Liver (tissue), 9 donors: Measurements from ENCODE around the gene RASL10B. TPM values are rescaled to one million over a fixed set of nuclear protein-coding genes. Genes with fewer than 3 reads are reported as not detected.

Source experiments
- DNase-seq: peaks from one replicate; pipeline ENCODE4 v3.0.0-alpha.2; 2017; ENCODE audit warnings: low spot score
- H3K27ac ChIP-seq, 2 donors: one replicate each; pipeline ENCODE4 v1.7.0; 2013; ENCODE audit warnings: inconsistent platforms in 2 of 2, low read length in 2 of 2, control low read depth in 1 of 2, low read depth in 1 of 2, mild to moderate bottlenecking in 1 of 2
- H3K27me3 ChIP-seq, 4 donors: one replicate each; pipeline versions ENCODE4 v1.6.1 to v1.7.0; 2013; ENCODE audit warnings: low read length in 3 of 4, inconsistent platforms in 1 of 4, mild to moderate bottlenecking in 1 of 4, moderate library complexity in 1 of 4; ENCODE audit not compliant: control insufficient read depth in 4 of 4, insufficient read depth in 4 of 4
- H3K36me3 ChIP-seq, 4 donors: one replicate each; pipeline versions ENCODE4 v1.6.1 to v1.7.0; 2013; ENCODE audit warnings: low read length in 3 of 4, mild to moderate bottlenecking in 3 of 4, low read depth in 1 of 4, moderate library complexity in 1 of 4; ENCODE audit not compliant: control insufficient read depth in 4 of 4, insufficient read depth in 3 of 4
- H3K4me1 ChIP-seq, 4 donors: one replicate each; pipeline versions ENCODE4 v1.6.1 to v1.7.0; 2013; ENCODE audit warnings: low read length in 3 of 4, mild to moderate bottlenecking in 3 of 4, moderate library complexity in 1 of 4; ENCODE audit not compliant: control insufficient read depth in 4 of 4, insufficient read depth in 4 of 4
- H3K4me3 ChIP-seq, 3 donors: one replicate each; pipeline versions ENCODE4 v1.6.1 to v1.7.0; 2013; ENCODE audit warnings: low read length in 3 of 3, control low read depth in 1 of 3, low read depth in 1 of 3, mild to moderate bottlenecking in 1 of 3
- H3K9ac ChIP-seq, 2 donors: one replicate each; pipeline ENCODE4 v1.7.0; 2013; ENCODE audit warnings: low read length in 2 of 2, mild to moderate bottlenecking in 2 of 2, moderate library complexity in 2 of 2, control low read depth in 1 of 2, low read depth in 1 of 2
- H3K9me3 ChIP-seq, 4 donors: one replicate each; pipeline versions ENCODE4 v1.6.1 to v1.7.0; 2013; ENCODE audit warnings: low read length in 3 of 4; ENCODE audit not compliant: control insufficient read depth in 4 of 4
- ATF3 ChIP-seq: IDR thresholded peaks from 2 replicates; pipeline ENCODE4 v1.6.1; 2016; ENCODE audit warnings: antibody characterized with exemption
- CTCF ChIP-seq: fragments of 150-350 bp; IDR thresholded peaks from 2 replicates; pipeline ENCODE4 v1.5.1; 2017; ENCODE audit warnings: improper control_type of control experiment, low read depth, low read length; ENCODE audit not compliant: missing input control
- EGR1 ChIP-seq, 2 donors: IDR thresholded peaks; 2 replicates each; pipeline ENCODE4 v1.6.1; 2016 to 2018; ENCODE audit warnings: antibody characterized with exemption in 2 of 2, low read depth in 2 of 2
- FOXA2 ChIP-seq: IDR thresholded peaks from 2 replicates; pipeline ENCODE4 v1.6.1; 2016; ENCODE audit warnings: antibody characterized with exemption
- HNF4A ChIP-seq, 2 donors: conservative IDR thresholded peaks; 2 replicates each; pipeline ENCODE4 v1.6.1; 2016; ENCODE audit warnings: antibody characterized with exemption in 2 of 2, mild to moderate bottlenecking in 2 of 2
- HNF4G ChIP-seq: IDR thresholded peaks from 2 replicates; pipeline ENCODE4 v1.6.1; 2016; ENCODE audit warnings: antibody characterized with exemption
- JUND ChIP-seq, 2 donors: IDR thresholded peaks; 2 replicates each; pipeline ENCODE4 v1.6.1; 2016; ENCODE audit warnings: antibody characterized with exemption in 2 of 2
- MAX ChIP-seq: IDR thresholded peaks from 2 replicates; pipeline ENCODE4 v1.6.1; 2016; ENCODE audit warnings: antibody characterized with exemption
- NR2F2 ChIP-seq: IDR thresholded peaks from 2 replicates; pipeline ENCODE4 v1.6.1; 2016; ENCODE audit warnings: antibody characterized with exemption
- RXRA ChIP-seq, 2 donors: IDR thresholded peaks; 2 replicates each; pipeline ENCODE4 v1.6.1; 2017 to 2018; ENCODE audit warnings: antibody characterized with exemption in 2 of 2, mild to moderate bottlenecking in 1 of 2
- SP1 ChIP-seq: IDR thresholded peaks from 2 replicates; pipeline ENCODE4 v1.6.1; 2018; ENCODE audit warnings: antibody characterized with exemption, mild to moderate bottlenecking
- ZBTB33 ChIP-seq: IDR thresholded peaks from 2 replicates; pipeline ENCODE4 v1.6.1; 2016; ENCODE audit warnings: antibody characterized with exemption
- WGBS: extraction: QIAGEN DNeasy Blood & Tissue Kit; methylation state at CpG from one replicate; pipeline ENCODE4 v1.1.7; 2013; 5-methylcytosine and 5-hydroxymethylcytosine counted together
- polyA plus RNA-seq, 2 donors: library from polyadenylated mRNA; stranded (reverse) in 1 of 2; unstranded in 1 of 2; fragments of 200-250 nt in 1 of 2; fragments of >200 nt in 1 of 2; fragmentation: Nextera tagmentation in 1 of 2; extraction: Ambion mirVana in 1 of 2; gene quantifications; one replicate each; pipeline versions ENCODE4 v1.2.1 to v1.2.3, GENCODE V29; 2013 to 2015
- total RNA-seq, 2 donors: library from RNA; depleted of rRNA; stranded (reverse); fragments of >200 nt; gene quantifications; one replicate each; pipeline ENCODE4 v1.2.3, GENCODE V29; 2014
- donor health status: healthy.
- donor health status: healthy.
- donor health status: healthy.
- donor health status: healthy.
- donor health status: healthy.

Gene RASL10B
- total and polyA plus RNA-seq, 4 donors: 0.42 to 3.8 (median 2.2) TPM

- no peak for TF ChIP-seq CTCF
Measured at GRCh38 chr17:35731917-35732805, 722 bp downstream of the RASL10B start (continued).

GRCh38 chr17:35732806-35733136, 1.3 kb downstream of the RASL10B start:
- no peak for DNase-seq
- Histone ChIP-seq H3K4me3 (no peak overlapping the region), H3K9ac (no peak overlapping the region), H3K27me3 (no peaks in the 10 kb centered on the region), H3K27ac (no peak overlapping the region), H3K4me1 (peaks cover 0 to 9% (median 5%) of the 10 kb centered on the region in 4 donors), H3K9me3 (no peaks in the 10 kb centered on the region), H3K36me3 (no peaks in the 10 kb centered on the region)
- WGBS: 86% methylated on average over 1 of the region's 1 CpG
- no peak for TF ChIP-seq NR2F2
- TF ChIP-seq ATF3: no peak
- TF ChIP-seq ZBTB33: no peak
- no peak for TF ChIP-seq SP1
- TF ChIP-seq HNF4G: no peak
- TF ChIP-seq JUND (IDR thresholded peaks at IDR 0.05): no peak
- TF ChIP-seq RXRA (IDR thresholded peaks at IDR 0.05): no peak

GRCh38 chr17:35733366-35733765, 1.9 kb downstream of the RASL10B start:
- no peaks in the 10 kb centered on the region for H3K9me3 ChIP-seq
- H3K4me1 ChIP-seq: peaks cover 0 to 9% (median 5%) of the 10 kb centered on the region in 4 donors
- no peak for TF ChIP-seq EGR1 (IDR thresholded peaks at IDR 0.05; ENCODE audit: low read depth in 2 of 2)
- no peak for TF ChIP-seq CTCF
- TF ChIP-seq FOXA2: no peak
- no peak for TF ChIP-seq HNF4A (conservative IDR thresholded peaks at IDR 0.05)
- TF ChIP-seq MAX: no peak
- TF ChIP-seq RXRA (IDR thresholded peaks at IDR 0.05): no peak
- no peak overlapping the region for H3K9ac ChIP-seq
- no peaks in the 10 kb centered on the region for H3K36me3 ChIP-seq
- no peaks in the 10 kb centered on the region for H3K27me3 ChIP-seq
- no peak for DNase-seq
- H3K27ac ChIP-seq: no peak overlapping the region
- no peak overlapping the region for H3K4me3 ChIP-seq
- WGBS: 93% methylated on average over 6 of the region's 6 CpGs
